Cortex of kidney (tissue), 1 donor: ENCODE data around the gene LRRC2.
"Not testable (repeated sequence)": the region's sequence is repeated elsewhere in the genome, so short reads cannot be mapped to it uniquely, and the experiment has no call there.

Experiments
- DNase-seq: peaks from one replicate; lab custom pipeline; 2025; lab: John Stamatoyannopoulos, UW

Gene LRRC2

GRCh38 chr3:46524008-46524407 is 42.1 kb downstream of the LRRC2 start:
- DNase-seq = no peak

- no peak for DNase-seq
Measured at GRCh38 chr3:46523556-46523955, 42.5 kb downstream of the LRRC2 start.

- not testable (repeated sequence) for DNase-seq
Measured at GRCh38 chr3:46522201-46522600, 43.9 kb downstream of the LRRC2 start.

- no peak for DNase-seq
Measured at GRCh38 chr3:46521096-46521495, 45.0 kb downstream of the LRRC2 start.

- DNase-seq = no peak
Measured at GRCh38 chr3:46520531-46520930, 45.6 kb downstream of the LRRC2 start.

- DNase-seq = no peak
Measured at GRCh38 chr3:46519952-46520351, 46.1 kb downstream of the LRRC2 start.

- DNase-seq = no peak
Measured at GRCh38 chr3:46517784-46518181, 48.3 kb downstream of the LRRC2 start.

GRCh38 chr3:46517016-46517783 is 48.9 kb downstream of the LRRC2 start:
- no peak for DNase-seq

- DNase-seq = no peak
Measured at GRCh38 chr3:46516521-46516920, 49.6 kb downstream of the LRRC2 start.

GRCh38 chr3:46512191-46512749 is 53.8 kb downstream of the LRRC2 start:
- DNase-seq = no peak

- DNase-seq = no peak
Measured at GRCh38 chr3:46509661-46510187, 56.4 kb downstream of the LRRC2 start.

- DNase-seq = no peak
Measured at GRCh38 chr3:46508850-46509591, 57.1 kb downstream of the LRRC2 start.

- no peak for DNase-seq
Measured at GRCh38 chr3:46506526-46506925, 59.6 kb downstream of the LRRC2 start.

GRCh38 chr3:46505953-46506352 is 60.1 kb downstream of the LRRC2 start:
- no peak for DNase-seq

GRCh38 chr3:46504789-46505188 is 61.3 kb downstream of the LRRC2 start:
- no peak for DNase-seq

GRCh38 chr3:46503200-46503874 is 62.8 kb downstream of the LRRC2 start:
- no peak for DNase-seq

GRCh38 chr3:46501702-46502101 is 64.4 kb downstream of the LRRC2 start:
- no peak for DNase-seq

- DNase-seq = no peak
Measured at GRCh38 chr3:46500656-46501635, 65.2 kb downstream of the LRRC2 start.

GRCh38 chr3:46498916-46499519 is 67.1 kb downstream of the LRRC2 start:
- DNase-seq = no peak

- DNase-seq = no peak
Measured at GRCh38 chr3:46497556-46498265, 68.4 kb downstream of the LRRC2 start, which contains the start of gene RTP3. Gene RTP3 (plus strand): TSS chr3:46497976. CDS start chr3:46498063, 87 bp downstream.
